Tibial nerve (tissue), 4 donors: ENCODE results near the gene HSPA1L.

Source experiments
- EP300 ChIP-seq, 2 donors: sonication (generic); formaldehyde crosslinking; IDR thresholded peaks; one replicate each; pipeline ENCODE4 v1.6.1; 2017; ENCODE audit warnings: antibody characterized with exemption in 2 of 2, mild to moderate bottlenecking in 1 of 2
- POLR2A ChIP-seq, 2 donors: fragments of 450-650 bp; IDR thresholded peaks; one replicate each; pipeline ENCODE4 v1.6.1; 2017; ENCODE audit warnings: antibody characterized with exemption in 2 of 2, mild to moderate bottlenecking in 2 of 2, moderate library complexity in 2 of 2
- TF ChIP-seq, protein P1 (sequence below), 5 experiments: fragments of 200-600 bp in 3 of 5; fragments of 450-650 bp in 2 of 5; sonication (generic) in 3 of 5; IDR thresholded peaks; one replicate each; pipeline ENCODE4 v1.5.1; 2016 to 2019; ENCODE audit warnings: antibody characterized with exemption in 5 of 5, mild to moderate bottlenecking in 3 of 5, moderate library complexity in 2 of 5

DNA sequence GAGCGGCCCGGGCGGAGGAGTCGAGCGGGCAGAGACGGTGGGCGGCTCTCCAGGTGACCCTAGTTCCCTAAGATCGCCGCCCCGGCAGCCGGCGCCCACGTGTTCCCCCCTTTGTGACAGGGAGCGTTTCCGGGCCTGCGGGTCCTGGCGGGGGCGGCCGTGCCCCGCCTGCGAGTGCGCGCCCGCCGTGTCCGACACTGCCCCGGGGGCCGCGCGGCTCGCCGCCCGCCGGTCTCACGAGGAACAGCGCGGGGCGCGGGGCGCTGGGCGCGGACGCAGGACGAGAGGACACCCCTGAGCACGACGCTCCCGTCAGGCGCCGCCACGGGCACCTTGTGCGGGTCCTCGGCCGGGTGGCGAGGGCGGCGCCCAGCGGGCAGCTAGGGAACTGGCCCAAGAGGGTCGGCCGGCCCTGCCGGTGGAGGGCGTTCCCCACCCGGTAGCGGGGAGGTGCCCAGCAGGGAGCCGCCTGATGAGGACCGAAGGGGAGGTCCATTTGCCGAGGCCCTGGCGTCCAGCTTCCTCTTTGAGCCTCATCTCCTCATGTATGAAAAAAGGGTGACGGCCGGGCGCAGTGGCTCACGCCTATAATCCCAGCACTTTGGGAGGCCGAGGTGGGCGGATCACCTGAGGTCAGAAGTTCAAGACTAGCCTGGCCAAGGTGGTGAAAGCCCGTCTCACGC is 19.3 kb downstream of the HSPA1L start, which contains the start of gene VARS1:
- TF ChIP-seq, protein P1, sequence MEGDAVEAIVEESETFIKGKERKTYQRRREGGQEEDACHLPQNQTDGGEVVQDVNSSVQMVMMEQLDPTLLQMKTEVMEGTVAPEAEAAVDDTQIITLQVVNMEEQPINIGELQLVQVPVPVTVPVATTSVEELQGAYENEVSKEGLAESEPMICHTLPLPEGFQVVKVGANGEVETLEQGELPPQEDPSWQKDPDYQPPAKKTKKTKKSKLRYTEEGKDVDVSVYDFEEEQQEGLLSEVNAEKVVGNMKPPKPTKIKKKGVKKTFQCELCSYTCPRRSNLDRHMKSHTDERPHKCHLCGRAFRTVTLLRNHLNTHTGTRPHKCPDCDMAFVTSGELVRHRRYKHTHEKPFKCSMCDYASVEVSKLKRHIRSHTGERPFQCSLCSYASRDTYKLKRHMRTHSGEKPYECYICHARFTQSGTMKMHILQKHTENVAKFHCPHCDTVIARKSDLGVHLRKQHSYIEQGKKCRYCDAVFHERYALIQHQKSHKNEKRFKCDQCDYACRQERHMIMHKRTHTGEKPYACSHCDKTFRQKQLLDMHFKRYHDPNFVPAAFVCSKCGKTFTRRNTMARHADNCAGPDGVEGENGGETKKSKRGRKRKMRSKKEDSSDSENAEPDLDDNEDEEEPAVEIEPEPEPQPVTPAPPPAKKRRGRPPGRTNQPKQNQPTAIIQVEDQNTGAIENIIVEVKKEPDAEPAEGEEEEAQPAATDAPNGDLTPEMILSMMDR (IDR thresholded peaks at IDR 0.05) = peak; percentile 88 to 99 (median 98)
- TF ChIP-seq EP300 (IDR thresholded peaks at IDR 0.05) (peak; percentile 15 to 70), POLR2A (IDR thresholded peaks at IDR 0.05) (peak in 1 of 2 donors; percentile 76)
